HepG2 (cell line): Measurements from ENCODE around the gene MED25. TPM values are rescaled to one million over a fixed set of nuclear protein-coding genes. Genes with fewer than 3 reads are reported as not detected.

Experiments used
- BORCS8-MEF2B ChIP-seq: sonication (generic); formaldehyde crosslinking; IDR thresholded peaks from 2 replicates; pipeline ENCODE4 v1.8.0; 2022; ENCODE audit warnings: mild to moderate bottlenecking, missing genetic modification reagents
- CREBL2 ChIP-seq: sonication (generic); formaldehyde crosslinking; IDR thresholded peaks from 2 replicates; pipeline ENCODE4 v1.8.1; 2023; ENCODE audit warnings: missing genetic modification reagents, mild to moderate bottlenecking, borderline replicate concordance
- ELF3 ChIP-seq: IDR thresholded peaks from 2 replicates; pipeline ENCODE4 v1.6.1; 2016; ENCODE audit warnings: missing genetic modification reagents, missing compliant biosample characterization
- ESRRA ChIP-seq: sonication (generic); formaldehyde crosslinking; IDR thresholded peaks from 2 replicates; pipeline ENCODE4 v1.5.1; 2020; ENCODE audit warnings: mild to moderate bottlenecking, low read depth, missing genetic modification reagents
- EZH2 ChIP-seq: conservative IDR thresholded peaks from 2 replicates; pipeline ENCODE4 v1.6.1; 2012; ENCODE audit warnings: mild to moderate bottlenecking, low read depth, low read length, moderate library complexity
- HCFC1 ChIP-seq: fragments of 150-350 bp; IDR thresholded peaks from 2 replicates; pipeline ENCODE4 v1.6.1; 2014; ENCODE audit warnings: low read depth, low read length
- MEIS2 ChIP-seq: sonication (generic); formaldehyde crosslinking; IDR thresholded peaks from 2 replicates; pipeline ENCODE4 v1.9.0; 2021; ENCODE audit warnings: mild to moderate bottlenecking, missing genetic modification reagents
- RFX1 ChIP-seq: fragments of 450-650 bp; IDR thresholded peaks from 2 replicates; pipeline ENCODE4 v1.6.1; 2017
- ZNF224 ChIP-seq: sonication (generic); formaldehyde crosslinking; IDR thresholded peaks from 2 replicates; pipeline ENCODE4 v1.5.0; 2020; ENCODE audit warnings: mild to moderate bottlenecking, missing genetic modification reagents
- ZNF234 ChIP-seq: sonication (generic); formaldehyde crosslinking; conservative IDR thresholded peaks from 2 replicates; pipeline ENCODE4 v1.5.1; 2020; ENCODE audit warnings: mild to moderate bottlenecking, missing genetic modification reagents
- ZNF318 ChIP-seq: sonication (generic); formaldehyde crosslinking; IDR thresholded peaks from 2 replicates; pipeline ENCODE4 v1.4.0; 2020; ENCODE audit warnings: mild to moderate bottlenecking, missing genetic modification reagents
- ZNF556 ChIP-seq: sonication (generic); formaldehyde crosslinking; IDR thresholded peaks from 2 replicates; pipeline ENCODE4 v1.4.0; 2020; ENCODE audit warnings: mild to moderate bottlenecking, missing genetic modification reagents, borderline replicate concordance
- ZNF777 ChIP-seq: sonication (generic); formaldehyde crosslinking; IDR thresholded peaks from 2 replicates; pipeline ENCODE4 v1.4.0; 2020; ENCODE audit warnings: missing genetic modification reagents
- ZSCAN12 ChIP-seq: sonication (generic); formaldehyde crosslinking; IDR thresholded peaks from 2 replicates; pipeline ENCODE4 v1.9.0; 2021; ENCODE audit warnings: mild to moderate bottlenecking, missing genetic modification reagents
- polyA plus RNA-seq, 8 experiments: library from polyadenylated mRNA; depleted of rRNA in 3 of 8; stranded (reverse) in 7 of 8; unstranded in 1 of 8; fragments of >200 nt; fragmentation: Illumina TruSeq in 4 of 8; extraction: Trizol in 4 of 8; gene quantifications; 2 replicates each; pipeline versions ENCODE4 v1.2.1 to v1.2.3, GENCODE V29; 2011 to 2016; ENCODE audit warnings: low read depth in 4 of 8, missing spikeins in 1 of 8, mixed read lengths in 1 of 8; ENCODE audit not compliant: insufficient read depth in 1 of 8
- total RNA-seq, 5 experiments: library from RNA; depleted of rRNA; stranded (reverse); fragments of >200 nt; fragmentation: Illumina TruSeq; extraction: Trizol; gene quantifications; 2 replicates each; pipeline ENCODE4 v1.2.3, GENCODE V29; 2016; ENCODE audit warnings: low read depth in 1 of 5
- TF ChIP-seq, protein P1 (sequence below): sonication (generic); formaldehyde crosslinking; IDR thresholded peaks from 2 replicates; pipeline ENCODE4 v1.8.0; 2022; ENCODE audit warnings: mild to moderate bottlenecking, missing genetic modification reagents, moderate library complexity
- TF ChIP-seq, protein P2 (sequence below): conservative IDR thresholded peaks from 2 replicates; pipeline ENCODE4 v1.6.1; 2018; ENCODE audit warnings: missing genetic modification reagents
- TF ChIP-seq, protein P3 (sequence below): sonication (generic); formaldehyde crosslinking; IDR thresholded peaks from 2 replicates; pipeline ENCODE4 v1.5.0; 2020; ENCODE audit warnings: missing genetic modification reagents, mild to moderate bottlenecking, borderline replicate concordance

The MED25 gene
- total and polyA plus RNA-seq, 2 of the 13 experiments (the other 11 are each of a cell fraction or from before 2014, with no cell fraction given), result 11.1 to 15.1 TPM

DNA sequence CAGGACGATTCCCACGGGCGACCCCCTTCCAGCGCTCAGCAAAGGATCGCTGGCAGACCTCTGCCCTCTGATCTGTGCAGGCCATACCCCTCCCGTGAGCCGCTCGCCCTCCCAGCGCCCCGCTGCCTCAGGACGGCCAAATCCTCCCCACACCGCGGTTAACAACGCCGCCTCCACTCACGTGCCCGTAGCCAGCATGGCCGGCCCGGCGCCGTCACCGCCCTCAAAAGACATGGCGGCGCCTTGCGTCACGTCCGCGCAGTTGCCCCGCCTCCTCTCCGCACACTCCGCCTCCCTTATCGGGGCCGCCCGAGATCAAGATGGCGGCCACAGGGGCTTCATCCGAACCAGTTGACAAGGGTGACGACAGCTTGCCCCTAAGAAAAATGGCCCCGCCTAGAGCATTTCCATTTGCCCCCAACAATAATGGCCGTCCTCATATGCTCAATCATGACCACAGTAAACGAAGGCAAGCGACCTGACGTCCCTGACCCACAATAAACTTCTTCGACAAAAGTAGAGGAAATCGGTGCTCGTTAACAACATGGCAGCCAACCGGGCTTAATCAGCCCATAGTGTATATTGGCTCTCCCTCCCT lies 58.4 kb downstream of the MED25 start (continued):
- TF ChIP-seq BORCS8-MEF2B (CRISPR knock-in tag) (peak; percentile 41; the same call in 1 of the 2 replicates), ZNF318 (CRISPR knock-in tag) (no peak), ZNF234 (no peak), RFX1 (no peak), MEIS2 (peak; percentile 23; the same call in 1 of the 2 replicates), ELF3 (peak; percentile 46; the same call in 1 of the 2 replicates), ESRRA (CRISPR knock-in tag) (peak; percentile 44; the same call in 1 of the 2 replicates), EZH2 (no peak), HCFC1 (peak; percentile 89), ZNF556 (CRISPR knock-in tag) (no peak), CREBL2 (CRISPR knock-in tag) (no peak), ZSCAN12 (CRISPR knock-in tag) (0 out of 2 replicates have a peak, but pooled peaks have one; percentile 40), ZNF224 (0 out of 2 replicates have a peak, but pooled peaks have one; percentile 25), ZNF777 (CRISPR knock-in tag) (0 out of 2 replicates have a peak, but pooled peaks have one; percentile 13)
- TF ChIP-seq, protein P1, sequence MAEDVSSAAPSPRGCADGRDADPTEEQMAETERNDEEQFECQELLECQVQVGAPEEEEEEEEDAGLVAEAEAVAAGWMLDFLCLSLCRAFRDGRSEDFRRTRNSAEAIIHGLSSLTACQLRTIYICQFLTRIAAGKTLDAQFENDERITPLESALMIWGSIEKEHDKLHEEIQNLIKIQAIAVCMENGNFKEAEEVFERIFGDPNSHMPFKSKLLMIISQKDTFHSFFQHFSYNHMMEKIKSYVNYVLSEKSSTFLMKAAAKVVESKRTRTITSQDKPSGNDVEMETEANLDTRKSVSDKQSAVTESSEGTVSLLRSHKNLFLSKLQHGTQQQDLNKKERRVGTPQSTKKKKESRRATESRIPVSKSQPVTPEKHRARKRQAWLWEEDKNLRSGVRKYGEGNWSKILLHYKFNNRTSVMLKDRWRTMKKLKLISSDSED (CRISPR knock-in tag), result no peak
- TF ChIP-seq, protein P2, sequence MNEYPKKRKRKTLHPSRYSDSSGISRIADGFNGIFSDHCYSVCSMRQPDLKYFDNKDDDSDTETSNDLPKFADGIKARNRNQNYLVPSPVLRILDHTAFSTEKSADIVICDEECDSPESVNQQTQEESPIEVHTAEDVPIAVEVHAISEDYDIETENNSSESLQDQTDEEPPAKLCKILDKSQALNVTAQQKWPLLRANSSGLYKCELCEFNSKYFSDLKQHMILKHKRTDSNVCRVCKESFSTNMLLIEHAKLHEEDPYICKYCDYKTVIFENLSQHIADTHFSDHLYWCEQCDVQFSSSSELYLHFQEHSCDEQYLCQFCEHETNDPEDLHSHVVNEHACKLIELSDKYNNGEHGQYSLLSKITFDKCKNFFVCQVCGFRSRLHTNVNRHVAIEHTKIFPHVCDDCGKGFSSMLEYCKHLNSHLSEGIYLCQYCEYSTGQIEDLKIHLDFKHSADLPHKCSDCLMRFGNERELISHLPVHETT (CRISPR knock-in tag), result no peak; the same call in 1 of the 2 replicates
- TF ChIP-seq, protein P3, sequence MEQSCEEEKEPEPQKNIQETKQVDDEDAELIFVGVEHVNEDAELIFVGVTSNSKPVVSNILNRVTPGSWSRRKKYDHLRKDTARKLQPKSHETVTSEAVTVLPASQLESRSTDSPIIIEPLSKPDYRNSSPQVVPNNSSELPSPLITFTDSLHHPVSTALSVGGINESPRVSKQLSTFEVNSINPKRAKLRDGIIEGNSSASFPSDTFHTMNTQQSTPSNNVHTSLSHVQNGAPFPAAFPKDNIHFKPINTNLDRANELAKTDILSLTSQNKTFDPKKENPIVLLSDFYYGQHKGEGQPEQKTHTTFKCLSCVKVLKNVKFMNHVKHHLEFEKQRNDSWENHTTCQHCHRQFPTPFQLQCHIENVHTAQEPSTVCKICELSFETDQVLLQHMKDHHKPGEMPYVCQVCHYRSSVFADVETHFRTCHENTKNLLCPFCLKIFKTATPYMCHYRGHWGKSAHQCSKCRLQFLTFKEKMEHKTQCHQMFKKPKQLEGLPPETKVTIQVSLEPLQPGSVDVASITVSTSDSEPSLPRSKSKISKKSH (CRISPR knock-in tag), result no peak
